Activated effector memory CD4-positive, alpha-beta T cell treated with anti-CD3 and anti-CD28 coated beads, Interleukin-2, amount 50 U/mL, for 16 hours (primary cell): ENCODE data around the gene KLHDC8A.
"Not testable (repeated sequence)": the region's sequence is repeated elsewhere in the genome, so short reads cannot be mapped to it uniquely, and the experiment has no call there.

ENCODE experiments used
- DNase-seq: peaks from one replicate; pipeline ENCODE4 v3.0.0-alpha.2; 2020

The KLHDC8A gene

DNA sequence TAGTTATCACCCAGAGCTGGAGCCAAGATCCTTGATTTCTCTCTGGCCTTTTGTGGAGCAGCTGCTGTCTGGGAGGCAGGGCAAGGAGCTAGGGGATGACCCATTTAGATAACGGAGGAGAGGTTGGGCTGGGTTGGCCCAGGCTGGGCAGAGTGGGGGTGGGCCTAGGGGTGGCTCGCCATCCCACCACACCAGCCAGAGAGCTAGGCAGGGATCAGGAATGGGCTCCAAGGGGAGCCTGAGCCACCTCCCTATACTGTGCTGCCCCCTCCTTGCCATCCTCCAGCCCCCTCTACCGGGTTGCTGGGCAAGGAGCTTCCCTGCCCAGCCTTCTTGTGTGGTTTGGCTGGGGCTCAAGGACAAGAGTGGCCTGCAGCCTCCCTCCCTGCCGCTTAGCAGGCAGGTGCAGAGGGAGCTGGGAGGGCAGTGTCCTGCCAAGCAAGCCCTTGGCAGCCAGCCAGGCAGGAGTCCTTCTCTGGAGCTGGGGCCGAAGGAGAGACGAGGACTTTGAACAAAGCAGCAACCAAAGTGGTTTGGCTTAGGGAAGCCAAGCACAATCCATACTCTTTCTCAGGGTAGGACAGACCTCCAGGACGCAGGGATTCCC is 39.3 kb downstream of the KLHDC8A start:
- no peak for DNase-seq

DNA sequence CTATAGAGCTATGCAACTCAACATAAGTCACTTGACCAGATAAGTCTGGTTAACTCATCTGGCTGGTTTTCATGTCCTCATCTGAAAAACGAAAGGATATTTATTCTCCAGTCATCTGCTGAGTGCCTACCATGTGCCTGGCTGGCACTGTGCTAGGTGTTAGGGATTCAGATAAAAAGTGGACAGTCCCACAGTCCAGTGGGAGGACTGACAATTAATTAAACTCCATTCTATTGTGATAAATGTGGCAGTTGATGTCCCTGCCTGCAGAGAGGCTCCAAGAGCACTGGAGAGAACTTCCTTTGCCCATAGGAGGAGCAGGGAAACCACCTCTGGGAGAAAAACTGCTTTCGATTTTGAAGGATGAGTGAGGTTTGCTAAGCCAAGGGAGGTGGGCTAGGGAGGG is 40.6 kb downstream of the KLHDC8A start:
- no peak for DNase-seq

DNA sequence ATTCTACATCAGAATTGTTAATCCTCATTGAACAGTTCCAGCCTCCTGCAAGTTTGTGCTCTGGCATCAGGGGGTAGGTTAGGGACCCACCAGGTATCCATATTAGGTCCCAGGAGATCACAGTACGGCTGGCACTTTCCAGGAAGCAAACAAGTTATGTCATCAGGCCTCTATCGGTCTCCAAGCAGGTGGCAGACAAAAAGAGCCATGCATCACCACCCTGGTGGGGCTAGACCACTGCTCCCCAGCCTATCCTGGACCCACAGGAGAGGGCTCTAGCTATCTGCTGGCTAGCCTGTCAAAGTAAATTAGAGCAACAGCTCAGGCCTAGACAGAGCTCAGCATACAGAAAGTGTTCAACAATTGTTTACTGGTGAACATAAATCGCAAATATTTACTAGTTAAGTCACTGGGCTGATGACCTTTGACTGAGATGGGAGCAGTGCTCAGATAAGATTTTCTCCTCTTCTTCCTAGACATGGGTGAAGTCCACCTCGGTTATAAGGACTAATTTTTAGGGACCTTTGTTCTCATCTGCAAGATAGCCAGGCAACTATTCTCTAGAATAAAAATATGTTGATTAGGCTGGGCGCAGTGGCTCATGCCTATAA is 41.6 kb downstream of the KLHDC8A start:
- no peak for DNase-seq

DNA sequence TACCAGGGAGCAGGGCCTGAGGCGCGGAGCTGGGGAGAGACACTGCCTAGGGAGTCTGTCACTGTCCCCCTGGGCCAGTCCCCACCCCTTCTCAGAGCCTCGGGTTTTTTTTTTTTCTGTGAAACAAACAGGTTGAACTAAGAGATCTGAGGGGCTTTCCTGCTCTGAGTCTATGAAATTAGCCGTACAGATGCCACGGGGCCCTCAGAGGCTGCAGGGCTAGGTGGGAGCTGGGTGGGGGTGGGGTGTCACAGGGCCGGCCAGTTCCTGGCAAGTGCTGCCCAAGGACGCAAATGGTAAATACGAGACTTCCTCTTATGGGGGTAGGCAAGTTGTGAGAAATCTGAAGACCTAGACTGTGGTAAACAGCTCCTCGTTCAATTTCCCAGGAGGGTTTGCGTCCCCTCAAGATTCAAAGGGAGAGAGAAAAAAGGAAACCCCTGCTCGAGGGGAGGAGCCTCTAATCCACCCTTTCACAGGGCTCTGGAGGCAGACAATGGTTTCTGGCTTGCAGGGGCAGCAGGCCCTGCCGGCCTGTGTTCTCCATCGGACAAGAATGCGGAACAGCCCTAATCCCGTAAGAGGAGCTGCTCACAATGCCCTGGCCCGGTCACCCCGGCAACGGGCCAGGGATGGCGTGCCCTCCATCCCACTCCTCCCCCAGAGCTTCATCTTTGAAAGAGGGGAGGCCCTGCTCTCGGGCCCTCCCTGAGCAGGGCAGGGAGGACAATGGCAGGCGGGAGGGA is 43.0 kb downstream of the KLHDC8A start:
- no peak for DNase-seq

DNA sequence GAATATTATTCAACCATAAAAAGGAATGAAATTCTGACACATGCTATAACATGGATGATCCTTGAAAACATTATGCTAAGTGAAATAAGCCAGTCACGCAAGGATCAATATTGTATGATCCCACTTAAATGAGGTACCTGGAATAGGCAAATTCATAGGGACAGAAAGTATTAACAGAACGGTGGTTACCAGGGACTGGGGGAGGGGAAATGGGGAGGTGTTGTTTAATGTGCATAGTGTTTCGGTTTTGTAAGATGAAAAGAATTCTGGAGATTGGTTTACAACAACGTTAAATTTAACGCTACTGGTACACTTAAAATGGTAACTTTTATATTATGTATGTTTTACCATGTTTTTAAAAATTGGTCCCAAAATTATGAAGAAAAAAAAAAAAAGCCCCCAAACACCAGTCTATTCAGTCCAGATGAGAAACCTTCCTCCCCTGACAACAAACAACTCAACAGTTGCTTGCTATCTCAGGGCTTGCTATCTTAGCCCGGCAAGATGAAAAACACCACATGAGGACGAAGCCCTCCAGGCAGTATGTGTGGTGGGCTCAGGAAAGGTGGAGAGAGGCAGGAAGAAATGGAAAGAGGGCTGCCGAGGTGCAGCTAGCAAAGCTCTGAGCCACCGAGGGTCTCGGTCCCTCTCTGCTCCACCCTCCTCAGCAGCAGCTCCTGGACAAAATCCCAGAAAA is 43.7 kb downstream of the KLHDC8A start:
- no peak for DNase-seq

DNA sequence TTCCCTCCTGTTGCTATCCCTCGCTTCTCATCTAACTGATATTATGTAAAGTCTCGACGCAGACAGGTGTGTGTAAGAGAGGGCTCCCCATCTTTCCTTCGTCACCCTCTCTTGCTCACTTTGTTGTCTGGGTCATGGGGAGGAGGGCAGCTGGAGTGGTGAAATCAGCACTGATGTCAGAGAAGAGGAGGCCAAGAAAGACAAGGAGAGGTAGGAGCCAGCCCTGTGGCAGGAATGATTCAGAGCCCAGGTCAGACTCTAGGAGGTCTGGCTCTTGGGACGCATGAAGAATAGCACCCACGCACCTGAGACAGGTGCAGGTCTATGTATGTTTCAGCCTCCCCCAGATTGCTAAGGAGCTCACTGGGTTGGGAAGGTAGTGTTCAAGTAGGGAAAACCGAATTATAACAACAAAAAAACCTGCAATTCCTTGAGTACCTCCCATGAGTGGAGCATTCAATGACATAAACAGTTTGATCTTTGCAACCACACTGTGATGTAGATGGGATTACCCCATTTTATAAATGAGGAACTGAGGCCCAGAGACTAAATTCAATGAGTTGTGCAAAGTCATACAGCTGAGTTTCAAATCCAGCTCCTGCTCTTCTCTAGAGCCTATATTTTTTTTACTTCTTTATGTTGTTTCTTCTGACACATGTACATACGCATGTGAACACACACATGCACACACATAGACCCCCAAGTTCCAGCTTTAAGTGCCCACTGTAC is 45.6 kb downstream of the KLHDC8A start:
- no peak for DNase-seq

DNA sequence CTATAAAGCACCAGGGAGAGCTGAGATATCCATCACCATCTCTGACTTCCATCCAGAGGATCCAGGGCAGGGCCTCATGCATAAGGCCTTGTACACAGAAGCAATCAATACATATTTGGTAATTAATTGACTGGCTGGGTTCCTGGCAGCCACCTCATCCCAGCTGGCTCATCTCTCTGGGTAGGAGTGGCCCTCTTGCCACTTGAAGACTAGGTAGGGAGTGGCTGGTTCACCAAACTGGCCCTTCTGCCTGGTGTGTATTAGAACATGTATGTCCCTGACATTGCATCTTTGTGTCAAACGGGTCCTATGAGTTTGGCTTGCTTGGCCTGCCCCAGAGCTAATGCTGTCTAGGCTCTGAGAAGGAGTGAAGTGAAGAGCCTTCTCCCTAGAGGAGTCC is 47.0 kb downstream of the KLHDC8A start:
- DNase-seq: no peak

DNA sequence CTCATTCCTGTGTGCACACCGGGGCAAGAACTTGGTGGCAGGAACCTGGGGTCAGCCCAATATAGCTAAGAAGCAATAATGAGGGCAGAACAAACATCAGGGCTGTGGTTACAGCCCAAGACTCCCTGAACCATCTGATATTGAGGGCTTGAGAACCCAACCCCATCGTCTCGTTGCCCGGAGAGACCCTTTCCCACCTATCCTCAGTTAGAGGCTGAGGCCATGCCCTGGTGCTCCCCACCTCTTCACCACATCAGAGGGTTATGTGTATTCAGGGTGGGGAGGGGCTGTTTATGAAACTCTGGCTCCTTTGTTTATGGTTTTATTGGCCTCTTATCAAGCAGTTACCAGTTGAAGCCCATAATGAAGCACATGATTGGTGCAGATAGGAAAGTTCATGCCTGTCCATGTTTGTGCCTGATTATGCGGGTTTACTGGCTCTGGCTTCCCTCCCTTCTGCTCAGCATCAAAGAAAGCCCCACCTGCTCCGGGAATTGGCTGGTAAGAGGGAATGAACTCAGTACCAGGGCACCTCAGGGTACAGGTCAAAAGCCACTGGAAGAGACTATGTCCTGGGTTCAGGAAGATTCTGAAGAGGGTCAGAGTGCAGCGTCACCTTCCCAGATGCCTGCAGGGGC is 49.7 kb downstream of the KLHDC8A start:
- no peak for DNase-seq

DNA sequence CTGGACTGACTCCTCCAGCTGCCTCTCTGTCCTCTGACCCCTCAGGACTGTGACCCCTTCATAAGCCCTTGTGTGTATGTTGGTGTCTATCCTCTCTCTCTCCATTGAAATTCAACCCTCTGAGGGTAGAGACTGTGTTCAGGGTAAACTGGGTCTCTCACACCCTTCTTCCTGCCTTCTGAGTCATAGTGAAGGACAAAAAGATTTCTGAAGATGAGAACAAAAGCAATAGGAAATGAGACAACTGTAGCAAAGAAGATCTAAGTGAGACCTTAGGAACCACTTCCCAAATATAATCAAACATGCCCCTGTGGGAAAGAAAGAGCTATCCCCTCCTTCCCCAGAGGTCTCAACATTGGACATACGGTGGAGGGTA is 52.0 kb downstream of the KLHDC8A start:
- no peak for DNase-seq

DNA sequence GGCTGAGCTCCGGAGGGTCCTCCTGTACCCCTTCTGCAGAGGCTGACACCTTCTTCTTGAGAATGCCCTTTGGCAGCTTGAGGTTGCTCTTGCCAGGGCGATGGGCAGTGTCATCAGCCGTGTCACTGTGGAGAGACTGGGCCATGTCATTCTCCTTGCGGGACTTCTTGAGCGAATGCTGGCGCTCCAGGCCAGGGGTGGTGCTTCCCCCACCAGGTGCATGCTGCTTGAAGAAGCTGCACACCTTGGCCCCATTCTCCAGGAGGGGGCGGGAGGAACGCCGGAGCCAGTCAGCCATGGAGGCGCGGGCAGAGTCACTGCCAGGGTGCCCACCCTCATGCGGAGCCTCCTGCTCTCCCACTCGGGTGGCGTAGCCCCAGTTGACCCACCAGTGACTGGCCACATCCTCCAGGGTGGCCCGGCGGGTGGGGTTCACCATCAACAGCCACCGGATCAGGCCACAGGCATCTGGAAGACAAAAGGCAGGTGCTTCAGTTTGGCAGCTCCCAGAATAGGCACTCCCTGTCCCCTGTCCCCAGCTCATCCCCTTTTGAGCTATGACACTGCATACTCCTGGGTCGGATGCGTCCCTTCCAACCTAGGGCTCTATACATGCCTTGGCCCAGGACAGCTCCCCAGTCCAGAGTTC is 52.6 kb downstream of the KLHDC8A start:
- DNase-seq: no peak

DNA sequence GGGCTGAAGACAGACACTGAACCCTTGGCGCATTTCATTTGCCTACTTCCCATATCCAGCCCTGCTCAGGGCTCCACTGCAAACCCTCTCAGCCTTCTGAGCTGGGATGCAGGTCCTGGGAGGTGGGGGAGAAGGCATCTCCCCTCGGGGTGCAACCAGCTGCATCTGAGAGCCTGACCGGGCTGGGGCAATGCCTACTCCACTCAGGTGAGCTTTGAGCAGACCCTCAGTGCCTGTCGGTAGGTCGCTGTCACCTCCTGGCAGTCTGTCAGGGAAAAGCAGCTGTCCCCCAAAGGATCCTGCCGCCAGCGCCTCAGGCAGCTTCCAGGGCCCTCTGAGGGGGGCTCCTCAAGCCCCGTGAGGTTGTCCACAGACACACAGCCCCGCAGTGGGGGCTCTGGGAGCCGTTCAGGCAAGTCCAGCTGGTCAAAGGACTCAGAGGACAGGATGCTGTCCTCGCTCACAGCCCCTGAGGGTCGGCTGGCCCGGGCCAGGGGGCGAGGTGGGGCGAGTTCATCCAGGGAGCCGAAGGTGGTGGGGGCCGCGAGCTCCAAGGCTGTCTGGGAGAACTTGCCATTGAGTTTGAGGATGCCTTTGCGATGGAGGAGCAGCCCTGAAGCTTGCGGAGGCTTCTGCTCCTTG is 53.4 kb downstream of the KLHDC8A start:
- DNase-seq: no peak

DNA sequence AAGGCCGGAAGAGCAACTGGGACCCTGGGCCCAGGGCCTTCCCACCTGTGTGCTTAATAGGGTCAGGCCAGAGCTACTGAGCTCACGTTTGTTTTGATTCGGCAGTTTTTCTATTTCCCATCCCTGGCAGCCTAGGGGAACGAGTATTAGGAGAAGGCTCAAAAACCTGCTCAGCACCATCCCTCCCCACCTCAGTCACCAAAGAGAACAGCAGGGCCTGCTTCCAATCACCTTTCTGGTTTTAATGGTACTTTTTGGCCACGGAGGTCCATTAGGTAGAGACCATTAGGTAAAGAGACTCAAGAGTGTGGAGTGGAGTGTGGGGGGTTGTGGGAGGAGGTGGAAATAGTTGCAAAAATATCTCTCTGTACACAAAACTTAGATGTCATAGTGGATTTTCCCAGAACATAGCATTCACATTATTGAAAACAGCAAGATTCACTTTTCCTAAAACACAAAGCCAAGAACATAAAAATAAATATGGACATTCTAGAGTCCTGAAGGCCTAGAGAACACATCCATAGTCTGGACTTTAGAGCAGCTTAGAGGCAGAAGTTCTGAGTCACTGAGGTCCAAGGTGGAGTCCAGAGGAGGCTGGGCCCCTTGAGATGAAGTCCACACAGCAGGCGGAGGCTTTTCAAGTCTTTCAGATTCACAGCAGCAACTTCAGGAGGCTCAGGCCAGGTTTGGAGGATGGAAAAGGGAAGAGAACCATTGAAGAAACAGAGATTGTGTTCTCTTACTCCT is 54.7 kb downstream of the KLHDC8A start:
- no peak for DNase-seq

DNA sequence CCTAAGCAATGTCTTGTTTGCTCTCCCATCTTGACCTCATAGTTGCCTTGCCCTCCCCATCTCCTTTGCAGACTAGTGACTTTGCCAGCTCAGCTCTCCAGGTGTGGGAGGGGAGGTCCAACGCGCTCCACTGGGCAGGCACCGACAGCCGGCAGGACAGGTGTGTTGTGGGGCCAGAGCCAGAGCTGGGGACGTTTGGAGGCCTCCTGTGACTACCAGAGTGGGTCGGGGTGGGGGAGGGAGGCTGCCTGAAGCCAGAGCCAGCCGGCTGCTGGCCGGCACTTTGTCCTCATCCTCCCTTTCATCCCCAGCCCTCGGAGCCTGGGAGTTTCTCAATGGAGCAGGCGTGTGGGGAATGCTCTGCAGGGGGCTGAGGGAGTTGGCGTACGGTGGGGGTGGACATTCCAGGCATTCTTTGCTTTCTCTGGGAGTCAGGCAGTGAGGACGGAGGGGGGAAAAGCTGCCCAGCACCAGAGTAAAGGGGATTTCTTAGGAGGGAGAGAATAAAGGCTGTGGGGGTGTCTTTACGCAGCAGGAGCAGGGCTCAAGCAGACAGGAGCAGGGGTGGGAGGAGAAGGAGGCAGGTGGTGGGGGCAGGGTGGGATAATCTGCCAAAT is 55.4 kb downstream of the KLHDC8A start:
- DNase-seq: no peak

DNA sequence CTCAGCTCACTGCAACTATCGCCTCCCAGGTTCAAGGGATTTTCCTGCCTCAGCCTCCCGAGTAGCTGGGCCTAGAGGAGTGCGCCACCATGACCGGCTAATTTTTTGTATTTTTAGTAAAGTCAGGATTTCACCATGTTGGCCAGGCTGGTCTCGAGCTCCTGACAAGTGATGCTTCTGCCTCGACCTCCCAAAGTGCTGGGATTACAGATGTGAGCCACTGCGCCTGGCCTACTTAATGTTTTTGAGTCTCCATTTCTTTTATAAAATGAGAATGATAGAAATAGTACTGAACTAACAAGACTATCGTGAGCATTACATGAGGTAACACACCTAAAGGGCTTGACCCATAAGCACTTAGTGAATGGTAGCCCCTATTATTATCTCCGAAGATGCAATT is 56.6 kb downstream of the KLHDC8A start:
- no peak for DNase-seq

DNA sequence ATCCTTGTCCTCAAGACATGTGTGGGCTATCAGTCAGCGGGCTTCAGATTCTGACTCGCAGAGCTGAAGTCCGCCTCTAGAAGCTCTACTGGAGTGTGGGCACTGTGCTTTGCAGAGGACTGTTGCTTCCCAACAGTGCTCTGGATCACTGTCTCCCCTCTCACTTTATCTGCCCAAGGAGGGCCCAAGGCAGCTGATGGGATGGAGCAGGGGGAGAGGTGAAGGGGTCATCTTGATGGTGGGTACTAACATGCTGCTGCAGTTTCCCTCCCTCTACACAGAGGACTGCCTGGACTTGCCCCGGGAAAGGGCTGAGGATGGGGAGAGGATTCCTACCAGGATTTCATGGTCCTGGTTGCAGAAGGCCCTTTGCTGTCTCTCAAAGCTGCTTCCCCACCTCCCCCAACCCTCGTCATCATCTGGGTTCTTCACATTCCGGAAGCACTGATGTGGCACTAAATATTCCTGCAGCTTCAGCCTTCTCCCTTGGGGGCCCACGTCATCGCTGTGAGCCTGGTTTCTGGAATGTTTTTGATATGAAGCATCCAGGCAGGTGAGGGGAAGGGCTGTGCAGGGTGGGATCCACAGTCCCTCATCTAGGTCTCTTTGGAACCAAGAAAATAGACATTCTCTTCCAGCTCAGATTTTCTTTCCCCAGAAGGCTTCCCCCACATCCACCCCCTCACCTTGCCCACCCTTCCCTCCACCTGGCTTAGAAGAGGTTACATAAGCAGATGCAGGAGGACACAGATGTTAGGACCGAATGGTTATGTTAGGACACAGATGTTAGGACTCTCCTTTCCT is 58.3 kb downstream of the KLHDC8A start:
- DNase-seq: no peak

DNA sequence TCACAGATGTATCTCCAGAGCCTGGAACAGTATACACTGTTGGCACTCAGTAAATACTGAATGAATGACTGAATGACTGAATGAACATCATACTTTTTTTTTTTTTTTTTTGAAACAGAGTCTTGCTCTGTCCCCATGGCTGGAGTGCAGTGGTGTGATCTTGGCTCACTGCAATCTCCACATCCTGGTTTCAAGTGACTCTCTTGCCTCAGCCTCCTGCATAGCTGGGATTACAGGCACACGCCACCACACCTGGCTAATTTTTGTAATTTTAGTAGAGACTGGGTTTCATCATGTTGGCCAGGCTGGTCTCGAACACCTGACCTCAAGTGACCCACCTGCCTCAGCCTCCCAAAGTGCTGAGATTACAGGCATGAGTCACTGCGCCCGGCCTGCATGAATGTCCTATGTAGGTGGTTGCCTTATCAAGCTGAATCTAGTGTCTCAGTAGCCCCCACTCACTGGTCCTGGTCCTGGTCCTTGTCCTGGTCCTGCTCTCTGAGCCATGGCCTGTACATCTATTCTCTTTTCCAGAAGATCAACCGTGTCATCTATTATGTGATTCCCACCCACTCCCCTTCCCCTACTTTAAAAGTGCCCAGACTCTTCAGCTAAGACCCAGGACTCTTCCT is 59.1 kb downstream of the KLHDC8A start:
- not testable (repeated sequence) for DNase-seq

DNA sequence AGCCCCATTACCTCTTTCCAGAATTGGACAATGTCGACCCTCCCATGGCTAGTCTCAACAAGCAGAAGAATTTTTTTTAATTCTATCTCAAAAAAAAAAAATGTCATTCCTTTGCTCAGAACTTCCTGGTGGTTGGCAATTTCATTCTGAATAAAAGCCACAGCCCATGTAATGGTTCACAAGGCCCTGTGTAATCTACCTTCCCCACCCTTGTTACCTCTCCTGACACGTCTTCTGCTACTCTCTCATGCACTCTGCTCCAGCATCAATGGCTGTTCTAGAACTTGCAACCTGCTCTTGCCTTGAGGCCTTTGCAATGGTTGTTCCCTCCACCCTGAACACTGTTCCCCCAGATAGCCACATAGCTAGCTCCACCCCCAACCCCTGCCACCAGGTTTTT is 60.6 kb downstream of the KLHDC8A start:
- DNase-seq: no peak

DNA sequence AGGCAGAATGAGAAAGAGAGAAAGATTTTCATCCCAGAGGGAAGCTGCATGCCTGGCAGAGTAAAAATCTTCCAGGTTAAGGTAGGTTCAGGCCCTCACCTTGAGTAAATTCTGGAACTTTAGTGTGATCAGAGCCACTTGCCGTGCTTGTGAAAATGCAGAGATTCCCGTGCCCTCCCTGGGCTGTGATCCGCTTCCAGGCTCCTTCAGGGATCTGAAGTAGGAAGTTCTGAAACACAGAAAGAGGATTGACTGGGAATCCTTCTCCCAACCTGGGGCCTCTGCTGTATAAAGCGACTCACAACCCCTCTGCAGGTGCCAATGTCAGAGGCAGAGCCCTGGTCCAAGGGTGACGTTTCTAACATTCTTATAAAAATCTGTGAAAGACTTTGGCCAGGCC is 61.8 kb downstream of the KLHDC8A start:
- no peak for DNase-seq
